Ishikawa (cell line): ENCODE data around the gene KREMEN1.

Source experiments
- CEBPB ChIP-seq: IDR thresholded peaks from 2 replicates; pipeline ENCODE4 v1.6.1; 2012
- CREB1 ChIP-seq: IDR thresholded peaks from 2 replicates; pipeline ENCODE4 v1.6.1; 2012; ENCODE audit warnings: low read depth
- EP300 ChIP-seq: IDR thresholded peaks from 2 replicates; pipeline ENCODE4 v1.6.1; 2012; ENCODE audit warnings: borderline replicate concordance
- FOXM1 ChIP-seq: IDR thresholded peaks from 2 replicates; pipeline ENCODE4 v1.6.1; 2012; ENCODE audit warnings: low read depth, borderline replicate concordance
- NFIC ChIP-seq: IDR thresholded peaks from 2 replicates; pipeline ENCODE4 v1.6.1; 2012
- RAD21 ChIP-seq: IDR thresholded peaks from 2 replicates; pipeline ENCODE4 v1.6.1; 2012; ENCODE audit warnings: low read depth
- TAF1 ChIP-seq: IDR thresholded peaks from 2 replicates; pipeline ENCODE4 v1.6.1; 2012; ENCODE audit warnings: low read depth, mild to moderate bottlenecking
- TCF12 ChIP-seq: IDR thresholded peaks from 2 replicates; pipeline ENCODE4 v1.6.1; 2012; ENCODE audit warnings: low read depth
- TEAD4 ChIP-seq: IDR thresholded peaks from 2 replicates; pipeline ENCODE4 v1.6.1; 2012
- USF1 ChIP-seq: IDR thresholded peaks from 2 replicates; pipeline ENCODE4 v1.6.1; 2012
- YY1 ChIP-seq: IDR thresholded peaks from 2 replicates; pipeline ENCODE4 v1.6.1; 2012; ENCODE audit warnings: low read depth
- ZBTB7A ChIP-seq: IDR thresholded peaks from 2 replicates; pipeline ENCODE4 v1.6.1; 2012; ENCODE audit warnings: low read depth
- TF ChIP-seq, protein P1 (sequence below): IDR thresholded peaks from 2 replicates; pipeline ENCODE4 v1.6.1; 2012
- TF ChIP-seq, protein P2 (sequence below): IDR thresholded peaks from 2 replicates; pipeline ENCODE4 v1.6.1; 2012; ENCODE audit warnings: low read depth, mild to moderate bottlenecking

- no peak for TF ChIP-seq TAF1
- no peak for TF ChIP-seq RAD21
- no peak for TF ChIP-seq EP300
- TF ChIP-seq CEBPB, result no peak
- TF ChIP-seq, protein P1, sequence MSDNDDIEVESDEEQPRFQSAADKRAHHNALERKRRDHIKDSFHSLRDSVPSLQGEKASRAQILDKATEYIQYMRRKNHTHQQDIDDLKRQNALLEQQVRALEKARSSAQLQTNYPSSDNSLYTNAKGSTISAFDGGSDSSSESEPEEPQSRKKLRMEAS, result no peak
- TF ChIP-seq, protein P2, sequence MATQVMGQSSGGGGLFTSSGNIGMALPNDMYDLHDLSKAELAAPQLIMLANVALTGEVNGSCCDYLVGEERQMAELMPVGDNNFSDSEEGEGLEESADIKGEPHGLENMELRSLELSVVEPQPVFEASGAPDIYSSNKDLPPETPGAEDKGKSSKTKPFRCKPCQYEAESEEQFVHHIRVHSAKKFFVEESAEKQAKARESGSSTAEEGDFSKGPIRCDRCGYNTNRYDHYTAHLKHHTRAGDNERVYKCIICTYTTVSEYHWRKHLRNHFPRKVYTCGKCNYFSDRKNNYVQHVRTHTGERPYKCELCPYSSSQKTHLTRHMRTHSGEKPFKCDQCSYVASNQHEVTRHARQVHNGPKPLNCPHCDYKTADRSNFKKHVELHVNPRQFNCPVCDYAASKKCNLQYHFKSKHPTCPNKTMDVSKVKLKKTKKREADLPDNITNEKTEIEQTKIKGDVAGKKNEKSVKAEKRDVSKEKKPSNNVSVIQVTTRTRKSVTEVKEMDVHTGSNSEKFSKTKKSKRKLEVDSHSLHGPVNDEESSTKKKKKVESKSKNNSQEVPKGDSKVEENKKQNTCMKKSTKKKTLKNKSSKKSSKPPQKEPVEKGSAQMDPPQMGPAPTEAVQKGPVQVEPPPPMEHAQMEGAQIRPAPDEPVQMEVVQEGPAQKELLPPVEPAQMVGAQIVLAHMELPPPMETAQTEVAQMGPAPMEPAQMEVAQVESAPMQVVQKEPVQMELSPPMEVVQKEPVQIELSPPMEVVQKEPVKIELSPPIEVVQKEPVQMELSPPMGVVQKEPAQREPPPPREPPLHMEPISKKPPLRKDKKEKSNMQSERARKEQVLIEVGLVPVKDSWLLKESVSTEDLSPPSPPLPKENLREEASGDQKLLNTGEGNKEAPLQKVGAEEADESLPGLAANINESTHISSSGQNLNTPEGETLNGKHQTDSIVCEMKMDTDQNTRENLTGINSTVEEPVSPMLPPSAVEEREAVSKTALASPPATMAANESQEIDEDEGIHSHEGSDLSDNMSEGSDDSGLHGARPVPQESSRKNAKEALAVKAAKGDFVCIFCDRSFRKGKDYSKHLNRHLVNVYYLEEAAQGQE, result no peak
- no peak for TF ChIP-seq YY1
- TF ChIP-seq USF1, result no peak
- TF ChIP-seq ZBTB7A, result no peak
- TF ChIP-seq FOXM1, result no peak
- no peak for TF ChIP-seq TCF12
- TF ChIP-seq NFIC, result no peak
- no peak for TF ChIP-seq TEAD4
- no peak for TF ChIP-seq CREB1
These were observed 83.7 kb downstream of the KREMEN1 start for GRCh38 chr22:29156507-29156906.
